SK-N-MC (cell line): Measurements from ENCODE around the gene GMDS.

Source experiments
- EZH2 ChIP-seq: fragments of 200-600 bp; sonication (generic); IDR thresholded peaks from one replicate; pipeline ENCODE4 v1.6.1; 2017; ENCODE audit warnings: antibody characterized with exemption
- POLR2AphosphoS5 ChIP-seq: IDR thresholded peaks from 2 replicates; pipeline ENCODE4 v1.6.1; 2012; ENCODE audit warnings: mild to moderate bottlenecking, low read depth, low read length, borderline replicate concordance

DNA sequence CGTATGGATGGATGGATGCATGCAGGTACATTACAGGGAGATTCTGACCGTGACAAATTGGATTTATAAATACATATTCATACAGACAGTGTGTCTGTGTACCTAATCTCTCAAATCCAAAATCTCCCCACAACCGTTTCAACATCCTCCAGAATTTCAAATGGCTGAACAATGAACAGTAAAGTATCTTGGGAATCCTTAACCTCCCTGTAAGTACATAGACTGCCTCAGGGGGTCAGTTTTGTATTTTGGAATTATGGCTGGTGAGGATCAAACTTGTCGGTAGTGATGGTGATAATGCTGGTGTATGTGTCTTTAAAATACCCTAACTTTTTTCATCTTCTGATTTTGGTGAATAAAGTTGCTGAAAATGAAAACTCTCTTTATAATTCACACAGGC, 389.5 kb downstream of the GMDS start:
- TF ChIP-seq EZH2 = no peak
- TF ChIP-seq POLR2AphosphoS5 = no peak
